Prostate gland (tissue), 2 donors: Measurements from ENCODE around the gene CUX1.

Experiments
- CTCF ChIP-seq, 4 experiments: fragments of 200-600 bp in 2 of 4; fragments of 450-650 bp in 2 of 4; sonication (generic) in 2 of 4; IDR thresholded peaks; 1 replicate in 3 of 4; 2 replicates in 1 of 4; pipeline ENCODE4 v1.5.1; 2016 to 2019; ENCODE audit warnings: antibody characterized with exemption in 4 of 4, mild to moderate bottlenecking in 2 of 4, moderate library complexity in 2 of 4
- POLR2A ChIP-seq: fragments of 450-650 bp; IDR thresholded peaks from one replicate; pipeline ENCODE4 v1.6.1; 2016; ENCODE audit warnings: antibody characterized with exemption, mild to moderate bottlenecking
- POLR2AphosphoS5 ChIP-seq: sonication (generic); formaldehyde crosslinking; IDR thresholded peaks from one replicate; pipeline ENCODE4 v1.6.1; 2017; ENCODE audit warnings: antibody characterized with exemption

- TF ChIP-seq POLR2A (no peak), CTCF (IDR thresholded peaks at IDR 0.05) (no peak), POLR2AphosphoS5 (no peak)
Measured at GRCh38 chr7:102150266-102150665, 332.8 kb downstream of the CUX1 start.
